Trophoblast cell (in vitro differentiated cells and primary cell): ENCODE measurements around the gene RASSF8.

ENCODE experiments used
- DNase-seq, 2 donors: peaks; one replicate each; pipeline ENCODE4 v3.0.0-alpha.2; 2016
- H2AFZ ChIP-seq: 2 replicates; pipeline ENCODE4 v1.6.1; 2013; ENCODE audit warnings: low read length, moderate library complexity, mild to moderate bottlenecking; ENCODE audit not compliant: insufficient read depth, poor library complexity
- H2AK5ac ChIP-seq: 2 replicates; pipeline ENCODE4 v1.6.1; 2013; ENCODE audit warnings: mild to moderate bottlenecking, low read length
- H2BK120ac ChIP-seq: 2 replicates; pipeline ENCODE4 v1.6.1; 2013; ENCODE audit warnings: low read length, mild to moderate bottlenecking, moderate library complexity; ENCODE audit not compliant: insufficient read depth, poor library complexity
- H2BK12ac ChIP-seq: 2 replicates; pipeline ENCODE4 v1.6.1; 2013; ENCODE audit warnings: mild to moderate bottlenecking, low read length, moderate library complexity
- H2BK5ac ChIP-seq: 2 replicates; pipeline ENCODE4 v1.6.1; 2013; ENCODE audit warnings: low read length, low read depth, moderate library complexity, mild to moderate bottlenecking; ENCODE audit not compliant: poor library complexity
- H3K14ac ChIP-seq: 2 replicates; pipeline ENCODE4 v1.6.1; 2013; ENCODE audit warnings: mild to moderate bottlenecking, low read length
- H3K18ac ChIP-seq: 2 replicates; pipeline ENCODE4 v1.6.1; 2013; ENCODE audit warnings: mild to moderate bottlenecking, low read length
- H3K23ac ChIP-seq: 2 replicates; pipeline ENCODE4 v1.6.1; 2013; ENCODE audit warnings: low read length
- H3K27ac ChIP-seq: 2 replicates; pipeline ENCODE4 v1.5.1; 2013; ENCODE audit warnings: low read depth, mild to moderate bottlenecking, inconsistent platforms, low read length, moderate library complexity
- H3K27me3 ChIP-seq: 2 replicates; pipeline ENCODE4 v1.6.1; 2013; ENCODE audit warnings: inconsistent platforms, mild to moderate bottlenecking, low read length, moderate library complexity; ENCODE audit not compliant: insufficient read depth
- H3K36me3 ChIP-seq, 2 experiments: 1 replicate in 1 of 2; 2 replicates in 1 of 2; pipeline ENCODE4 v1.6.1; 2013; ENCODE audit warnings: low read length in 2 of 2, mild to moderate bottlenecking in 2 of 2, moderate library complexity in 1 of 2; ENCODE audit not compliant: insufficient read depth in 2 of 2, control insufficient read depth in 1 of 2
- H3K4ac ChIP-seq: 2 replicates; pipeline ENCODE4 v1.6.1; 2013; ENCODE audit warnings: low read depth, mild to moderate bottlenecking, low read length, moderate library complexity
- H3K4me1 ChIP-seq, 2 experiments: 1 replicate in 1 of 2; 2 replicates in 1 of 2; pipeline ENCODE4 v1.6.1; 2013; ENCODE audit warnings: low read length in 2 of 2, mild to moderate bottlenecking in 2 of 2, moderate library complexity in 1 of 2; ENCODE audit not compliant: insufficient read depth in 2 of 2, control insufficient read depth in 1 of 2
- H3K4me2 ChIP-seq: 2 replicates; pipeline ENCODE4 v1.6.1; 2013; ENCODE audit warnings: inconsistent platforms, mild to moderate bottlenecking, low read length, moderate library complexity
- H3K4me3 ChIP-seq: 2 replicates; pipeline ENCODE4 v1.5.1; 2013; ENCODE audit warnings: mild to moderate bottlenecking, low read depth, low read length, inconsistent platforms
- H3K79me1 ChIP-seq: one replicate; pipeline ENCODE4 v1.6.1; 2013; ENCODE audit warnings: low read length
- H3K79me2 ChIP-seq: 2 replicates; pipeline ENCODE4 v1.6.1; 2013; ENCODE audit warnings: low read length, mild to moderate bottlenecking; ENCODE audit not compliant: control insufficient read depth, insufficient read depth, poor library complexity
- H3K9ac ChIP-seq: 2 replicates; pipeline ENCODE4 v1.6.1; 2013; ENCODE audit warnings: mild to moderate bottlenecking, low read length
- H3K9me3 ChIP-seq: 2 replicates; pipeline ENCODE4 v1.6.1; 2013; ENCODE audit warnings: low read depth, mild to moderate bottlenecking, control low read depth, inconsistent platforms, low read length; ENCODE audit not compliant: insufficient read depth
- H4K12ac ChIP-seq: 2 replicates; pipeline ENCODE4 v1.6.1; 2013; ENCODE audit warnings: low read depth, mild to moderate bottlenecking, low read length, moderate library complexity
- H4K8ac ChIP-seq: 2 replicates; pipeline ENCODE4 v1.6.1; 2013; ENCODE audit warnings: low read depth, mild to moderate bottlenecking, low read length, moderate library complexity
- H4K91ac ChIP-seq: one replicate; pipeline ENCODE4 v1.6.1; 2013; ENCODE audit warnings: low read depth, mild to moderate bottlenecking, low read length, moderate library complexity
- whole genome bisulfite sequencing: extraction: QIAGEN DNeasy Blood & Tissue Kit; methylation state at CpG from one replicate; pipeline ENCODE4 v1.1.7; 2013; ENCODE audit warnings: missing lambda C conversion rate; ENCODE audit not compliant: insufficient read length, insufficient coverage; ENCODE audit errors: extremely low coverage; 5-methylcytosine and 5-hydroxymethylcytosine counted together

Gene RASSF8

DNA sequence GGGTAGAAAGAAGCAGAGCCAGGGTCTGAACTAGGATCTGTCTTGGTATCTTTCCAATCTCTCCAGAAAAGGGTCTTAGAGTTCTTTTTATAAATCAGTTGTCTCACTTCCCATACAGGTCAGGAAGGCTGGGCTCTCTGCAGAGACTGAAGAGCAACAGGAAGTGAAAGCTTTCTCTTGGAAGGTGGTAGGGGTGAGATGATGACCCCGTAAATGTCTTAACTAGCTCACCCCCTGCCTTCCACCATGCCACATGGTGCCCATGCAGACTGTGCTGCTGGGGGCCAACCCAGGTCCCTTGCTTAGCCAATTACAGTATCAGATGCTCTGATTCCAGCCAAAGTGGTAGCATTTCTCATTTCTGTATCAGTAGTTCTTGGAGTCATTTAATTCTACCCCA is 17.6 kb upstream of the RASSF8 start:
- no peaks in the 10 kb centered on the region for H3K36me3 ChIP-seq
- H4K12ac ChIP-seq: no peak overlapping the region
- no peak overlapping the region for H4K91ac ChIP-seq
- no peak overlapping the region for H3K14ac ChIP-seq
- no peaks in the 10 kb centered on the region for H3K9me3 ChIP-seq
- H3K27me3 ChIP-seq: no peaks in the 10 kb centered on the region
- H2BK5ac ChIP-seq: no peak overlapping the region
- no peak overlapping the region for H2BK120ac ChIP-seq
- H3K4me1 ChIP-seq: no peaks in the 10 kb centered on the region
- H3K4me2 ChIP-seq: no peak overlapping the region
- no peaks in the 10 kb centered on the region for H3K79me2 ChIP-seq
- no peak overlapping the region for H3K27ac ChIP-seq
- H3K4ac ChIP-seq: no peak overlapping the region
- H4K8ac ChIP-seq: no peak overlapping the region
- no peak overlapping the region for H2AK5ac ChIP-seq
- no peak overlapping the region for H3K9ac ChIP-seq
- no peaks in the 10 kb centered on the region for H3K79me1 ChIP-seq
- H3K23ac ChIP-seq: no peak overlapping the region
- no CpG with 5 or more reads among the region's 1 CpG for WGBS
- H2BK12ac ChIP-seq: no peak overlapping the region
- no peak overlapping the region for H3K4me3 ChIP-seq
- H3K18ac ChIP-seq: no peak overlapping the region
- H2AFZ ChIP-seq: no peak overlapping the region
- DNase-seq: no peak

DNA sequence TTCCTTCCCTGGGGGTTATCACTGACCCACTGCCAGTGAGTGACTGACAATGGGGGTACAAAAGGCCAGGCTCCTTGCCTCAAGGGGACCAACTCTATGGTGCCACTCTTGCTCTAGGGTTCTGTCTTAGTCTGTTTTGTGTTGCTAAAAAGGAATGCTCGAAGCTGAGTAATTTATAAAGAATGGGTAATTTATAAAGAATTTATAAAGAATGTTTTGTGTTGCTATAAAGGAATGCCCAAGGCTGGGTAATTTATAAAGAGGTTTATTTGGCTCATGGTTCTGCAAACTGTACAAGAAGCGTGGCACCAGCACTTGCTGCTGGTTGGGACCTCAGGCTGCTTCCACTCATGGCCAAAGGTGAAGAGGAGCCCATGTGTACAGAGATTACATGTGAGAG is 15.8 kb upstream of the RASSF8 start:
- Histone ChIP-seq H3K18ac (no peak overlapping the region), H2AFZ (no peak overlapping the region), H2AK5ac (no peak overlapping the region), H3K4ac (no peak overlapping the region), H2BK120ac (no peak overlapping the region), H3K36me3 (no peaks in the 10 kb centered on the region), H3K4me2 (no peak overlapping the region), H3K4me3 (no peak overlapping the region), H4K8ac (no peak overlapping the region), H3K79me2 (no peaks in the 10 kb centered on the region), H3K4me1 (no peaks in the 10 kb centered on the region), H4K91ac (no peak overlapping the region), H3K9me3 (no peaks in the 10 kb centered on the region), H3K79me1 (no peaks in the 10 kb centered on the region), H2BK5ac (no peak overlapping the region), H4K12ac (no peak overlapping the region), H3K9ac (no peak overlapping the region), H3K14ac (no peak overlapping the region), H3K27ac (no peak overlapping the region), H3K27me3 (no peaks in the 10 kb centered on the region), H3K23ac (no peak overlapping the region), H2BK12ac (no peak overlapping the region)
- DNase-seq: no peak
- WGBS: no CpG with 5 or more reads among the region's 2 CpGs

GRCh38 chr12:25943940-25944339 is 14.5 kb upstream of the RASSF8 start:
- H3K27ac ChIP-seq: no peak overlapping the region
- no peaks in the 10 kb centered on the region for H3K9me3 ChIP-seq
- no peaks in the 10 kb centered on the region for H3K36me3 ChIP-seq
- no peak overlapping the region for H2BK5ac ChIP-seq
- H3K4me3 ChIP-seq: no peak overlapping the region
- H3K4ac ChIP-seq: no peak overlapping the region
- no peak overlapping the region for H3K23ac ChIP-seq
- H2BK12ac ChIP-seq: no peak overlapping the region
- no peaks in the 10 kb centered on the region for H3K79me1 ChIP-seq
- H3K4me1 ChIP-seq: no peaks in the 10 kb centered on the region
- no peak overlapping the region for H3K18ac ChIP-seq
- no peak overlapping the region for H2AK5ac ChIP-seq
- no peaks in the 10 kb centered on the region for H3K27me3 ChIP-seq
- H2AFZ ChIP-seq: no peak overlapping the region
- H3K4me2 ChIP-seq: no peak overlapping the region
- no peak for DNase-seq
- H3K14ac ChIP-seq: no peak overlapping the region
- H4K8ac ChIP-seq: no peak overlapping the region
- H2BK120ac ChIP-seq: no peak overlapping the region
- H4K12ac ChIP-seq: no peak overlapping the region
- H3K9ac ChIP-seq: no peak overlapping the region
- H4K91ac ChIP-seq: no peak overlapping the region
- no peaks in the 10 kb centered on the region for H3K79me2 ChIP-seq

- H2BK120ac ChIP-seq: no peak overlapping the region
- no peak overlapping the region for H3K4me2 ChIP-seq
- no peaks in the 10 kb centered on the region for H3K27me3 ChIP-seq
- no peak overlapping the region for H2BK5ac ChIP-seq
- H2AK5ac ChIP-seq: no peak overlapping the region
- no peak overlapping the region for H4K8ac ChIP-seq
- H3K4me3 ChIP-seq: no peak overlapping the region
- no peak for DNase-seq
- no peaks in the 10 kb centered on the region for H3K4me1 ChIP-seq
- H3K79me2 ChIP-seq: no peaks in the 10 kb centered on the region
- no peak overlapping the region for H3K9ac ChIP-seq
- no peaks in the 10 kb centered on the region for H3K36me3 ChIP-seq
- no peak overlapping the region for H3K27ac ChIP-seq
- H2BK12ac ChIP-seq: no peak overlapping the region
- no peak overlapping the region for H3K4ac ChIP-seq
- no peak overlapping the region for H3K14ac ChIP-seq
- no CpG with 5 or more reads among the region's 4 CpGs for WGBS
- no peak overlapping the region for H4K12ac ChIP-seq
- no peak overlapping the region for H3K23ac ChIP-seq
- no peak overlapping the region for H2AFZ ChIP-seq
- no peaks in the 10 kb centered on the region for H3K79me1 ChIP-seq
- no peaks in the 10 kb centered on the region for H3K9me3 ChIP-seq
- no peak overlapping the region for H4K91ac ChIP-seq
- H3K18ac ChIP-seq: no peak overlapping the region
These were observed 9.1 kb upstream of the RASSF8 start for GRCh38 chr12:25949343-25949742.
